Cortex of kidney (tissue), 1 donor: Measurements from ENCODE around the gene MAP3K15.

Experiments
- DNase-seq: peaks from one replicate; lab custom pipeline; 2025; lab: John Stamatoyannopoulos, UW

MAP3K15 gene

GRCh38 chrX:19343085-19343534 is 172.2 kb downstream of the MAP3K15 start:
- no peak for DNase-seq

- no peak for DNase-seq
These were observed 172.9 kb downstream of the MAP3K15 start for GRCh38 chrX:19342331-19342906.

GRCh38 chrX:19334945-19335626 is 180.2 kb downstream of the MAP3K15 start:
- DNase-seq: no peak

GRCh38 chrX:19332983-19333382 is 182.3 kb downstream of the MAP3K15 start:
- no peak for DNase-seq

- DNase-seq: no peak
These were observed 183.5 kb downstream of the MAP3K15 start for GRCh38 chrX:19331831-19332230.

GRCh38 chrX:19326567-19326966 is 188.7 kb downstream of the MAP3K15 start:
- DNase-seq: no peak
